ENCODE results near the gene METTL22. TPM values are rescaled to one million over a fixed set of nuclear protein-coding genes. Genes with fewer than 3 reads are reported as not detected.

The METTL22 gene
- total RNA-seq, 1 donor from 2014 or later: 40.0 TPM

GRCh38 chr16:8661703-8662102, 40.2 kb downstream of the METTL22 start:
- Histone ChIP-seq H3K4me1 (no peaks in the 10 kb centered on the region), H3K27ac (no peak overlapping the region), H3K27me3 (no peaks in the 10 kb centered on the region), H3K4me3 (no peak overlapping the region), H3K9me3 (no peaks in the 10 kb centered on the region), H3K36me3 (peaks cover 0 to 7% of the 10 kb centered on the region in 2 donors)
- intact Hi-C loops (cut with DNase I): loop anchor here (10.0 kb wide), 1 partner anchor 133 kb away; the partner anchor contains the start of genes PMM2 and TMEM186
- no peak for DNase-seq (ENCODE audit: extremely low spot score in 2 of 2)
- TF ChIP-seq CTCF (IDR thresholded peaks at IDR 0.05) (no peak), POLR2AphosphoS5 (IDR thresholded peaks at IDR 0.05; ENCODE audit: insufficient read depth in 1 of 2, low read depth in 1 of 2) (no peak), POLR2A (IDR thresholded peaks at IDR 0.05) (no peak)

GRCh38 chr16:8663192-8664089, 41.9 kb downstream of the METTL22 start:
- TF ChIP-seq POLR2A (IDR thresholded peaks at IDR 0.05) (no peak), CTCF (IDR thresholded peaks at IDR 0.05) (no peak), POLR2AphosphoS5 (IDR thresholded peaks at IDR 0.05; ENCODE audit: insufficient read depth in 1 of 2, low read depth in 1 of 2) (no peak)
- peaks cover 0 to 7% of the 10 kb centered on the region in 2 donors for H3K36me3 ChIP-seq
- DNase-seq (ENCODE audit: extremely low spot score in 2 of 2): no peak
- intact Hi-C loops (cut with DNase I): loop anchor here (10.0 kb wide), 1 partner anchor 131 kb away; the partner anchor contains the start of genes PMM2 and TMEM186
- no peaks in the 10 kb centered on the region for H3K27me3 ChIP-seq
- H3K27ac ChIP-seq: no peak overlapping the region
- no peaks in the 10 kb centered on the region for H3K4me1 ChIP-seq
- H3K4me3 ChIP-seq: no peak overlapping the region
- H3K9me3 ChIP-seq: no peaks in the 10 kb centered on the region

- intact Hi-C loops (cut with DNase I): loop anchor here (10.0 kb wide), 1 partner anchor 129 kb away; the partner anchor contains the start of genes PMM2 and TMEM186
- no peaks in the 10 kb centered on the region for H3K9me3 ChIP-seq
- H3K4me1 ChIP-seq: no peaks in the 10 kb centered on the region
- no peak overlapping the region for H3K4me3 ChIP-seq
- no peak for TF ChIP-seq POLR2AphosphoS5 (IDR thresholded peaks at IDR 0.05; ENCODE audit: insufficient read depth in 1 of 2, low read depth in 1 of 2)
- no peak for TF ChIP-seq POLR2A (IDR thresholded peaks at IDR 0.05)
- TF ChIP-seq CTCF (IDR thresholded peaks at IDR 0.05): no peak
- H3K27ac ChIP-seq: no peak overlapping the region
- peaks cover 0 to 7% of the 10 kb centered on the region in 2 donors for H3K36me3 ChIP-seq
- DNase-seq (ENCODE audit: extremely low spot score in 2 of 2): no peak
- no peaks in the 10 kb centered on the region for H3K27me3 ChIP-seq
Observed at GRCh38 chr16:8665529-8665928, 44.0 kb downstream of the METTL22 start.

- TF ChIP-seq POLR2AphosphoS5 (IDR thresholded peaks at IDR 0.05; ENCODE audit: insufficient read depth in 1 of 2, low read depth in 1 of 2) (no peak), CTCF (IDR thresholded peaks at IDR 0.05) (no peak), POLR2A (IDR thresholded peaks at IDR 0.05) (no peak)
- intact Hi-C loops (cut with DNase I): loop anchor here (10.0 kb wide), 1 partner anchor 127 kb away; the partner anchor contains the start of genes PMM2 and TMEM186
- Histone ChIP-seq H3K27ac (no peak overlapping the region), H3K4me3 (no peak overlapping the region), H3K27me3 (no peaks in the 10 kb centered on the region), H3K9me3 (no peaks in the 10 kb centered on the region), H3K4me1 (no peaks in the 10 kb centered on the region), H3K36me3 (peaks cover 0 to 7% of the 10 kb centered on the region in 2 donors)
- DNase-seq (ENCODE audit: extremely low spot score in 2 of 2): no peak
Observed at GRCh38 chr16:8667492-8667891, 46.0 kb downstream of the METTL22 start.

Data from vagina (tissue), 2 donors.